GM19043 (cell line): Measurements from ENCODE around the gene ITGA8.
"Not testable (repeated sequence)": the region's sequence is repeated elsewhere in the genome, so short reads cannot be mapped to it uniquely, and the experiment has no call there.

Source experiments
- ATAC-seq: cut with Tn5 transposase; IDR thresholded peaks from one replicate; pipeline ENCODE4 v1.9.1; 2021; ENCODE audit warnings: low read depth; ENCODE audit not compliant: unreplicated experiment

Gene ITGA8

GRCh38 chr10:15695852-15696251, 23.9 kb downstream of the ITGA8 start:
- no peak for ATAC-seq

DNA sequence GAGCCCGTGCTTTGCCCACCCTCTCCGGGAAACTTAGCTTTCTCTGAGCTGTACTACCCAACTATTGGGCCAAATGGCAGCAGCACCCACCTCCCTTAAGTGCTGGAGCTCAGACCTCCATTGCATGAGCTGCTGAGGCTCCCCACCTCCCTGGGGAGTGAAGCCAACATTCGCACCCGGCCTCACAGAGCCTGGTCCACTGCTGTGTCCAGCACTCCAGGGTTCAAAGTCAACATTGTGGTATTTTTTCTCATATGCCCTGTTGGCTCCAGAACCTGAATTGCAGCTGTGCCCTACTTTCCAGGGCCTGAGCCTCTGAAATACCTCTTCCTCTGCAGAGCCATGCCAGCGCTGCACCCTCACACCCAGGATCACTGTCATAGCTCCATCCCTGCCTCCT, 29.7 kb downstream of the ITGA8 start:
- ATAC-seq = no peak

GRCh38 chr10:15684768-15685167, 35.0 kb downstream of the ITGA8 start:
- ATAC-seq = no peak

GRCh38 chr10:15681076-15681475, 38.6 kb downstream of the ITGA8 start:
- ATAC-seq = no peak

DNA sequence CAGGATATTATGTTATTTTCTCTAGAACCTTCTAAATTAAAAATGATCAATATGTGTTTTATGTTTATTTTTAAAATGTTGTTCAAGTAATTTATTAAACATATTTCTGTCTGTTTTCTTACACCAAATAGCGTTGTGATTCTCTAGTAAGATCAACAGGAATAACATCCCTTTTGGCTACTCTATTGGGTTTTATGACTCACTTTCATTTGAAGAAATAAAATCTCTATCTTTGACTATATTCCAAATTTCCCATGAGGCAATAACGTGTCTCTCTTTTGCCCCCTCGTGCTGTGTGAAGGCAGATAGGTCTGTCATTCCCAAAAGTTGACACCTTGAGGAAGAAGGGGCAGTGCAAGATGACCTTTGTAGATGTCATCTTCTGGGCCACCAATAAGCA, 40.9 kb downstream of the ITGA8 start:
- no peak for ATAC-seq

DNA sequence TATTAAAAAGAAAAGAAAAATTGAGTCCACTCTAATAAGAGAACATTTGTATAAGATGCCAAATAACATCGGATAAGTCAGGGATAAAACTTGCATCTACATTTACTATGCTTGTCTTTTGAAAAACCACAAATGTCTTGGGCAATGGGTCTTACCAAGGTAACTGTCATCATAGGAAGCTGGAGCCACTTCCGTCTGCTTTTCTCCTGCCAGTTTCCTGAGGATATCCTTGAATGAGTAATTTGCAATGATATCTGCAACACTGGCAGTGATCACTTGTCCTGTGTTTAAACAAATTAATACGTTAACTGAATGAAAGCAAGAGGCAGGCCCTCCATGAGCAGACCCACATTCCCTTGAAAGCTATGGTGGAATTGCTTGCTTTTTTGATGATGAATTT, 47.3 kb downstream of the ITGA8 start:
- no peak for ATAC-seq

DNA sequence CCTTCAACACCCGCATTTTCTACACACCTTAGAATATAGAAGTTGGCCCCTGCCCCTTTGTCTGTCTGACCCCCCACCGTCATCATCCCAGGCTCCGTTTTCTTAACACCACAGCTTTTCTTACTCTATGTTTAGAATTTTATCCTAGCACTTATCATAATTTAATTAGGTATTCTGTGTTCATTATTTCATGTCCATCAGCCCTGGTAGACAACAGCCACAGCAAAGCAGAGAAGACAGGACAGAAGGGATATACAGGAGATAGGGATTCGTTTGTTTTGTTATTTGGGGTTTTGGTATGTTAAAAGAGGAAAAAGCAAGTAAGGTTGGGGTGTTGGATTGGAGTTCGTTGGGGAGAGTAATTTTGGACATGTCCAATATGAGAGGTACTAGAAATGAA, 48.8 kb downstream of the ITGA8 start:
- ATAC-seq = no peak

DNA sequence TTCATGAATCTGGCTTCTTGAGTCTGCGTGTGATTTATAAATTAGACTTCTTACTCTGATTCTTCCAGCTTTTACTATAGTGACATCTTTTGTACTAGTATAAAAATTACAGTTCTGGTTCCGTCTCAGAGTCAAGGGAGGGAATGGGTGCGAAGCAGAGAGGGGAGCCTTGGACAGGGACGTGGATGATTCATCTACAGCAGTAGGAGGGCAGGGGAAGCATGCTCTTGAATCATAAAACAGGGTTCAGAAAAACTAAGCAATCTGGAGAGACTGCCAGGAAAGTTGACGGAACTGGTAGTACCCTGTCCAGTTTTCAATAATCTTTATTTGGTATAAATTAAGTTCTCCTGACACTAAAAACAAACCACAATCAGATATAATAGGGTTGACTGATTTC, 58.1 kb downstream of the ITGA8 start:
- no peak for ATAC-seq

GRCh38 chr10:15660990-15661389, 58.7 kb downstream of the ITGA8 start:
- no peak for ATAC-seq

- ATAC-seq = no peak
These were observed 61.5 kb downstream of the ITGA8 start for GRCh38 chr10:15658069-15658702.

GRCh38 chr10:15652757-15653156, 67.0 kb downstream of the ITGA8 start:
- no peak for ATAC-seq

DNA sequence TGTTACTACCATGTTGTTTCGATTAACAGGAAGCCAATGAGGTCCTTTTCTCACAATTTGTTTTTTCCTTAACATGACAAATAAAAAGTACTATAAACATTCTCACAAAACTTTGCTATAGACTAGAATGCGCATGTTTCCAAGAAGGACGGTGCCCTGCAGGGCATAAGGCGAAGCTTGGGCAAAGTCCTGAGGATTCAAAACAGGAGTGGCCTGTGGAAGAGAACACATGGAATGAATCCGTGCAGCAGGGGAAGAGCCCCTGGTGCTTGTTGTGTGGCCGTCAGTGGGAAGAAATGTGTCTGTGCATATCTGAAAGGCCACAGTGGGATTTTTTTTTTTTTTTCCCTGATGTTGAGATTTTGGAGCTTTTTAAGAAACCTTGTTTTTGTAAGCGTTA, 67.6 kb downstream of the ITGA8 start:
- ATAC-seq = no peak

DNA sequence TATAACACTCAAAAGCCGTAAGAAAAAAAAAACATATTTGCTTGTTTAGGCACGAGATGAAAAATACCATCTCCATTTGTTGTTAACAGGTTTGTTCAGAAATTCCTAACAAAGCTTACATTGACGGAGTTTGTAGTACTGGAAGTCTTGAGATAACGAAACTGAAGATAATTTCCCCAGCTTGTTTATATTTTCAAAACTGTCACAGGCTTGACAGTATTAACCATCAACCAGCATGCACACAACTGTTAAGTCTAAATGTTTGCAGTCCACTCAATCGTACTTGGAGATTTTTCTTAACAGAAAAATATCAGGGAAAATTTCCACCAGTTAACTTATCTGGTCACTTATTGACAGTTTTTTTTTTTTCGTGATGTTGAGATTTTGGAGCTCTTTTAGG, 68.5 kb downstream of the ITGA8 start:
- ATAC-seq = no peak

DNA sequence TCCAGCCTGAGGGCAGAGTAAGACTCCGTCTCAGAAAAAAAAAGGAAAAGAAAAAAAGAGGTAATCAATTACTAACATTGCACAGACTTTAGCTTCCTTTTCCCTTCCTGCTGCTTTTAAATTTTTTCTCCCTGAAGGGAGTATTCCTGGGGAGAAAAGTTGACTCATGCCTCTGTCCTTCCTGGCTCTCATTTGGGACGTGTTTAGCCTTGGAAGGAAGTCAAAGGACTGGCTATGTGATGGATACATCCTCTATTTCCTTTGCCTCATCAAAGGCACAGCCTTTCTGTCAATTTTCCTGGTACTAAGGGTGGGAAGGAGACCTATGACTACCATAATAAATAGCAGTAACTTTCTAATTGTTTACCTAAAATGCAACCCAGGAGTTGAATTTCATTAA, 77.6 kb downstream of the ITGA8 start:
- ATAC-seq = no peak

GRCh38 chr10:15640536-15641085, 79.1 kb downstream of the ITGA8 start:
- ATAC-seq = no peak

GRCh38 chr10:15636446-15636845, 83.3 kb downstream of the ITGA8 start:
- no peak for ATAC-seq

- no peak for ATAC-seq
These were observed 87.1 kb downstream of the ITGA8 start for GRCh38 chr10:15632456-15633091.

- not testable (repeated sequence) for ATAC-seq
These were observed 88.5 kb downstream of the ITGA8 start for GRCh38 chr10:15631205-15631604.

DNA sequence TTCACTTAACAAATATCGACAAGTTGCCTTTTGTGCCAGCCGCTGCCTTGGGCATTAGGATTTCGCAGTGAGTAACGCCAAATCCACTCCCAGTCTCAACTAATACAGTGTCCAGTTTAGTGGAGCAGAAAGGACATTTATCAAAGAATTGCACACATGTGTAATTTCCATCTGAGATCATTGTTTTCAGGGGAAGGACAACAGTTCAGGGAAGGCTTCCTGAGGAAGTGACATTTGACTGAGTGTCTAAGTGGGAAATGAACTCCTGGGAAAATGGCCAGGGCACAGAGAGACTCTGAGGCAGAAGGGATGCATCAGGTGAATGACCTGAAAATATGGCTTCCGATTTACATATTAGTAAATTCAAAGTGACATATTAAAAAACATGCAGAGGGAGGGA, 89.4 kb downstream of the ITGA8 start:
- ATAC-seq = no peak

GRCh38 chr10:15627617-15628196, 92.0 kb downstream of the ITGA8 start:
- no peak for ATAC-seq

- ATAC-seq = no peak
These were observed 92.8 kb downstream of the ITGA8 start for GRCh38 chr10:15626937-15627336.

GRCh38 chr10:15625261-15625660, 94.5 kb downstream of the ITGA8 start:
- ATAC-seq = no peak
